DOHH2 (cell line): ENCODE measurements around the gene RAD23B.

ENCODE experiments used
- H3F3A ChIP-seq: fragments of 200-600 bp; sonication (generic), shearing (Covaris generic); 2 replicates; pipeline ENCODE4 v1.6.0; 2016; ENCODE audit warnings: antibody characterized with exemption, mild to moderate bottlenecking; ENCODE audit not compliant: control insufficient read depth, insufficient read depth
- H3K27ac ChIP-seq: fragments of 200-600 bp; sonication (generic); 2 replicates; pipeline ENCODE4 v1.5.1; 2014; ENCODE audit warnings: low read depth, mild to moderate bottlenecking, low read length, moderate library complexity
- H3K27me3 ChIP-seq: fragments of 200-600 bp; sonication (generic); 2 replicates; pipeline ENCODE4 v1.6.1; 2014; ENCODE audit warnings: mild to moderate bottlenecking, low read length, mixed read lengths; ENCODE audit not compliant: control insufficient read depth
- H3K36me3 ChIP-seq: fragments of 200-600 bp; sonication (generic); 2 replicates; pipeline ENCODE4 v1.6.1; 2014; ENCODE audit warnings: mild to moderate bottlenecking, low read length, moderate library complexity, mixed read lengths; ENCODE audit not compliant: control insufficient read depth
- H3K4me1 ChIP-seq: fragments of 200-600 bp; sonication (generic); 2 replicates; pipeline ENCODE4 v1.6.1; 2014; ENCODE audit warnings: mild to moderate bottlenecking, low read length, mixed read lengths; ENCODE audit not compliant: control insufficient read depth
- H3K4me2 ChIP-seq: fragments of 200-600 bp; sonication (generic); 2 replicates; pipeline ENCODE4 v1.6.0; 2014; ENCODE audit warnings: mild to moderate bottlenecking, low read length, moderate library complexity
- H3K4me3 ChIP-seq: fragments of 200-600 bp; sonication (generic); 2 replicates; pipeline ENCODE4 v1.5.1; 2014; ENCODE audit warnings: mild to moderate bottlenecking, low read length, mixed read lengths
- H3K79me2 ChIP-seq: fragments of 200-600 bp; sonication (generic); 2 replicates; pipeline ENCODE4 v1.6.1; 2014; ENCODE audit warnings: mild to moderate bottlenecking, low read length, mixed read lengths; ENCODE audit not compliant: control insufficient read depth
- H3K9me2 ChIP-seq: fragments of 200-600 bp; sonication (generic); replicated peaks from 2 replicates; pipeline ENCODE4 v1.6.1; 2014; ENCODE audit warnings: mild to moderate bottlenecking, low read length, mixed read lengths; ENCODE audit not compliant: control insufficient read depth
- H3K9me3 ChIP-seq: fragments of 200-600 bp; sonication (generic); 2 replicates; pipeline ENCODE4 v1.6.1; 2014; ENCODE audit warnings: antibody characterized with exemption, low read length, mixed read lengths; ENCODE audit not compliant: control insufficient read depth, insufficient read depth
- H4K20me1 ChIP-seq: fragments of 200-600 bp; sonication (generic); 2 replicates; pipeline ENCODE4 v1.6.0; 2014; ENCODE audit warnings: low read depth, mild to moderate bottlenecking, antibody characterized with exemption, low read length, moderate library complexity; ENCODE audit not compliant: control insufficient read depth, insufficient read depth
- EZH2phosphoT487 ChIP-seq: fragments of 200-600 bp; sonication (generic); IDR thresholded peaks from 2 replicates; pipeline ENCODE4 v1.6.1; 2017; ENCODE audit warnings: borderline replicate concordance, mild to moderate bottlenecking, antibody characterized with exemption, low read length, moderate library complexity, mixed read lengths
- TF ChIP-seq, protein P1 (sequence below): fragments of 200-600 bp; sonication (generic); IDR thresholded peaks from one replicate; pipeline ENCODE4 v1.5.1; 2014; ENCODE audit warnings: antibody characterized with exemption, mild to moderate bottlenecking, low read depth, low read length; ENCODE audit not compliant: poor library complexity, severe bottlenecking

Gene RAD23B

DNA sequence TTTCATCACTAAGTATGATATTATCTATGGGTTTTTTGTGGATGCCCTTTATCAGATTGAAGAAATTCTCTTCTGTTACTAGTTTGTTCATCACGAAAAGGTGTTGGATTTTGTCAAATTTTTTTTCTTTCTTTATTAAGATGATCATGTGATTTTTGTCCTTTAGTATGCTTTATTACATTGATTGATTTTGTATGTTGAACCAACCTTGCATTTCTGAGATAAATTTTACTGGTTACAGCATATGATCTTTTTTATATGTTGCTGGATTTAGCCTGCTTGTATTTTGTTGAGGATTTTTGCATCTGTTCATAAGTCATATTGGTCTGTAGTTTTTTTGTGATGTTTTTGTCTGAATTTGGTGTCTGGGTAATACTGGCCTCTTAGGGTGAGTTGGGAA is 42.8 kb downstream of the RAD23B start:
- H3K27ac ChIP-seq, result no peak overlapping the region
- no peak overlapping the region for H3K4me3 ChIP-seq
- TF ChIP-seq EZH2phosphoT487, result no peak
- TF ChIP-seq, protein P1, sequence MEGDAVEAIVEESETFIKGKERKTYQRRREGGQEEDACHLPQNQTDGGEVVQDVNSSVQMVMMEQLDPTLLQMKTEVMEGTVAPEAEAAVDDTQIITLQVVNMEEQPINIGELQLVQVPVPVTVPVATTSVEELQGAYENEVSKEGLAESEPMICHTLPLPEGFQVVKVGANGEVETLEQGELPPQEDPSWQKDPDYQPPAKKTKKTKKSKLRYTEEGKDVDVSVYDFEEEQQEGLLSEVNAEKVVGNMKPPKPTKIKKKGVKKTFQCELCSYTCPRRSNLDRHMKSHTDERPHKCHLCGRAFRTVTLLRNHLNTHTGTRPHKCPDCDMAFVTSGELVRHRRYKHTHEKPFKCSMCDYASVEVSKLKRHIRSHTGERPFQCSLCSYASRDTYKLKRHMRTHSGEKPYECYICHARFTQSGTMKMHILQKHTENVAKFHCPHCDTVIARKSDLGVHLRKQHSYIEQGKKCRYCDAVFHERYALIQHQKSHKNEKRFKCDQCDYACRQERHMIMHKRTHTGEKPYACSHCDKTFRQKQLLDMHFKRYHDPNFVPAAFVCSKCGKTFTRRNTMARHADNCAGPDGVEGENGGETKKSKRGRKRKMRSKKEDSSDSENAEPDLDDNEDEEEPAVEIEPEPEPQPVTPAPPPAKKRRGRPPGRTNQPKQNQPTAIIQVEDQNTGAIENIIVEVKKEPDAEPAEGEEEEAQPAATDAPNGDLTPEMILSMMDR, result no peak
- H3F3A ChIP-seq, result no peaks in the 10 kb centered on the region
- peaks cover 67% of the 10 kb centered on the region for H3K79me2 ChIP-seq
- peaks cover 6% of the 10 kb centered on the region; the same call in 1 of the 2 replicates for H4K20me1 ChIP-seq
- peaks cover 7% of the 10 kb centered on the region; the same call in 1 of the 2 replicates for H3K4me1 ChIP-seq
- no peaks in the 10 kb centered on the region for H3K27me3 ChIP-seq
- no peaks in the 10 kb centered on the region for H3K9me3 ChIP-seq
- peaks cover 95% of the 10 kb centered on the region for H3K36me3 ChIP-seq
- H3K9me2 ChIP-seq, result no peaks in the 10 kb centered on the region
- H3K4me2 ChIP-seq, result no peak overlapping the region

DNA sequence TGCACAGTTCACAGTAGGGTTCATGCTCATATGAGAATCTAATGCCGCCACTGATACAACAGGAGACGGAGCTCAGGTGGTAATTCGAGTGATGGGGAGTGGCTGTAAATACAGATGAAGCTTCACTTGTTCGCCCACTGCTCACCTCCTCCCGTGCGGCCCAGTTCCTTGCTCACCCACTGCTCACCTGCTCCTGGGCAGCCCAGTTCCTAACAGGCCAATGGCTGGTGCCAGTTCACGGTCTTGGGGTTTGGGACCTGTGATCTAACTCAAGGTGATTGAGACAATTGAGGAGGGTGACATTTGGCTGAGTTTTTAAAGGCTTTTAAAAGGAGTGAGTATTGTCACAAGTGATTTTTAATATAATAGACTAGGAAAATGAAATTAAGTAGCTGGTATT is 45.4 kb downstream of the RAD23B start:
- Histone ChIP-seq H4K20me1 (peaks cover 6% of the 10 kb centered on the region; the same call in 1 of the 2 replicates), H3K9me3 (no peaks in the 10 kb centered on the region), H3K9me2 (no peaks in the 10 kb centered on the region), H3K4me1 (peaks cover 7% of the 10 kb centered on the region; the same call in 1 of the 2 replicates), H3K4me3 (no peak overlapping the region), H3F3A (no peaks in the 10 kb centered on the region), H3K4me2 (no peak overlapping the region), H3K79me2 (peaks cover 44% of the 10 kb centered on the region), H3K27ac (no peak overlapping the region), H3K27me3 (no peaks in the 10 kb centered on the region), H3K36me3 (peaks cover 95% of the 10 kb centered on the region)
- TF ChIP-seq EZH2phosphoT487, result no peak

DNA sequence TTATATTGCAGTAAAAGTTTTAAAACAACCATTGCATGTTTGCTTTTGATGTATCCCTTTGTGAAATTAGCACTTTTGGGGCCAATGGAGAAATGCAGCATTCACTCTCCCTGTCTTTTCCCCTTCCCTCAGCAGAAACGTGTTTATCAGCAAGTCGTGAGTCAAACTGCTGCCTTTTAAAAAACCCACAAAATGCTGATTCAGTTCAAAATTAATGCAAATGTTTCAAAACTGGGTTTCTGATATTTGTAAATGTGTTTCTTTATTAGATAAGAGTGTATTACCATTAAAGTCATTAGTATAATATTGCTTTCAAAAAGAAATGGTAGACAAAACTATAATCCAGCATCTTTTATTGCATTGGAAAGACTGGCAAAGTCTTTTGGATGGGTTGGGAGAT is 47.3 kb downstream of the RAD23B start:
- Histone ChIP-seq H4K20me1 (peaks cover 6% of the 10 kb centered on the region; the same call in 1 of the 2 replicates), H3K36me3 (peaks cover 92% of the 10 kb centered on the region), H3K27me3 (no peaks in the 10 kb centered on the region), H3K9me3 (no peaks in the 10 kb centered on the region), H3K4me3 (no peak overlapping the region), H3K27ac (no peak overlapping the region), H3K4me2 (no peak overlapping the region), H3K9me2 (no peaks in the 10 kb centered on the region), H3K79me2 (peaks cover 29% of the 10 kb centered on the region), H3F3A (no peaks in the 10 kb centered on the region), H3K4me1 (peaks cover 7% of the 10 kb centered on the region; the same call in 1 of the 2 replicates)
- TF ChIP-seq, protein P1, result no peak
- TF ChIP-seq EZH2phosphoT487, result no peak

DNA sequence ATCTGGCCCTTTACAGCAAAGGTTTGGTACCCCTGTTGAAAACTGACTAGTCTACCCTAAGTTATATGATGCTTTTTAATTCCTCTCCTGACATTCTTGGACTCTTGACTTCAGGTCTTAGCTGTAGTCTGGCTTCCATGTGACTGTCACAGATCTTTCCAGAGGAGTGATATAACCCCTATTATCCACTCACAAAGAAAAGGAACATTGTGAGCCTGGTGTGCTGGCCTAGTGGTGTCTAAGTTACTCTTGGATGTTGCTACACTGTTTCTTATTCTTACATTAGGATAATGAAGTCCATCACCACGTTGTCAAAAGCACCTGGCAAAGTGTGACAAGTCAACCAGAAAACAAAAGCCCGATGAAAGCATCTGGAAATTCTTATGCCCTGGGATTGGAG is 49.8 kb downstream of the RAD23B start:
- no peaks in the 10 kb centered on the region for H3K27me3 ChIP-seq
- H3K9me3 ChIP-seq, result no peaks in the 10 kb centered on the region
- TF ChIP-seq, protein P1, result no peak
- TF ChIP-seq EZH2phosphoT487, result no peak
- no peak overlapping the region for H3K4me3 ChIP-seq
- no peak overlapping the region for H3K27ac ChIP-seq
- no peaks in the 10 kb centered on the region for H3F3A ChIP-seq
- H3K4me2 ChIP-seq, result no peak overlapping the region
- peaks cover under 1% of the 10 kb centered on the region; the same call in 1 of the 2 replicates for H4K20me1 ChIP-seq
- H3K9me2 ChIP-seq, result no peaks in the 10 kb centered on the region
- H3K4me1 ChIP-seq, result 0 out of 2 replicates have a peak, but pooled peaks cover 2% of the 10 kb centered on the region
- peaks cover 7% of the 10 kb centered on the region for H3K79me2 ChIP-seq
- H3K36me3 ChIP-seq, result peaks cover 80% of the 10 kb centered on the region
